NCI-H2196 treated with DMSO at 0.1 percent for 48 hours (cell line): ENCODE results near the gene APOM.

Experiments used
- DNase-seq: peaks from one replicate; lab custom pipeline; 2025; ENCODE audit not compliant: unreplicated experiment; lab: John Stamatoyannopoulos, UW

The APOM gene

DNA sequence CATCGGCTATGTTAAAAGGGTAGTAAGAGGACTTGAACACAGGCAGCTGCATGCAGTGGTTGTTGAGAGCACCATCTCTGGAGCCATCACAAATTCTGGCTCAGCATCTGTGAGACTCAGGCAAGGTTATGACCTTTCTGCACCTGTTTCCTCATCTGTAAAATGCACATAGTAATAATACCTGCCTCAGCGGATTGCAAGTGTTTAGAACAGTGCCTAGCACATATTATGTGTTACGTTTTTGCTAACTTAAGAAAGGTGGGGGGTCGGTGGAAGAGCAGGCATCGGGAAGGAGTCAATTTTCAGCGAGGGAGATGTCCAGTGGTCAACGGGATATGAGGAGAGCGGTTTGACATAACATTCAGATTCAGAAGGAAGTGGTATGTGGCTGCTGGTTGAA is 22.3 kb downstream of the APOM start:
- no peak for DNase-seq

DNA sequence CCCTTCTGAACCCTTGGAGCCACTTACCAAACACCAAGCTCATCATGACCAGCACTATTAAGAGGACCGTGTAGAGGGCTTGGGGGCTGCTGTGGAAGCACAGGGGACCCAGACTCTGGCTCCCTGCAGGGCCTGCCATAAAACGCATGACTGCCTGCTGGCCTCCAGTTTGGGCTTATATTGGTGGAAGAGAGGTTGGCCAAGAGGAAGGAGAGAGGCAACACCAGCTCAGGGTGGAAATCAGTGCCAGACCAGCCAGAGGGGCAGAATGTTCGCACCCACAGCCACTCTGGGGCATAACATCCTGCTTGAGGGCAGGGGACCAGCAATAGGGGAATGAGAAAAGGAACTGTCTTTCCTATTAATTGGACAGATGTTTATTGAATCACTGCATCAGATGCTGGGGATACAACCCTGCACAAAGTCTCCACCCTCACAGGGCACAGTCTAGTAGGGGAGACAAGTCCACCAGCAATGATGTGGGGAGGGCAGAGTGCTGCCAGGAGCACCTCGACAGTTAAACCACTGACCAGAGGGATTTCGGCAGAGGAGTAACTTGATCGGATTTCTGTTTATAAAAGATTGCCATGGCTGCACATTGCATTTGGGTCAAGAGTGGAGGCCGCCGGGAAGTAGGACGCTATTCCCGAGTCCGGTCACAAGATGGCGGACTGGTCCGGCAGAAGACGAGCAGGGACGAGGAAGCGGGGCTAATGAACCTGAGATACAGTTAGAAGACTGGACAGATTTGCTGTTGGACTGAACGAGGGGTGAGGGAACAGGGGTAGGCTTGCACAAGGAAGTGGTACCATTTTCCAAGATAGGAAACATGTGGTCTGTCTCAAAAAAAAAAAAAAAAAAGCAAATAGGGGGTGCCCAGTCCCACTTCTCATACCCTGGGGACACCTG is 24.8 kb downstream of the APOM start, which contains the start of gene LY6G5C:
Gene LY6G5C, minus strand, starts transcription at position 842 of the 909 bp plus-strand sequence. Its CDS starts 694 bp downstream, at position 148.
- peak; percentile 91 for DNase-seq

DNA sequence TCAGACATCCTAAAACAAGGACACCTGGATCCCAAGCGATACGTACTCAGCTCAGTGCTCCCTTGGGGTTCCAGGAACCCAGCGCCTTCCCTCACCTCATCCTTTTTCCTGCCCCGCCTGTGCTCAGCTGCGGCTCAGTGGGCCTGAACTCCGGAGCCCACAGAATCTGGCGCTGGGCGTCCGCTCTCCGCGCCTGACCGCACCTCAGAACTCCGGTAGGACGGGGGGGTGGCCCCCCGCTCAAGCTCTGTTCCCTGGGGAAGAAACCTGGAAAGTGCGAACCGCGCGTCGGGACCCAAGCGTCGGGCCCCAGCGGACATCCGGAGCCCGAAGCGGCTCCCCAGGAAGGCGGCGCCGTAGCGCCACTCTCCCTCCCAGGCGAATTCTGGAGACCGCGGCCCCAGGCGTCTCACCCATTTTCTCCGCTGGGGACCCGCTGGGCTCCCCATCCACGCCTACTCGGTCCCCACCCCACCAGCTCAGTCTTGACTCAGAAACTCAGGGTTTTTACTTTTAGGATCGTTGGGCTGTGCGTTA is 25.5 kb downstream of the APOM start:
- no peak for DNase-seq

DNA sequence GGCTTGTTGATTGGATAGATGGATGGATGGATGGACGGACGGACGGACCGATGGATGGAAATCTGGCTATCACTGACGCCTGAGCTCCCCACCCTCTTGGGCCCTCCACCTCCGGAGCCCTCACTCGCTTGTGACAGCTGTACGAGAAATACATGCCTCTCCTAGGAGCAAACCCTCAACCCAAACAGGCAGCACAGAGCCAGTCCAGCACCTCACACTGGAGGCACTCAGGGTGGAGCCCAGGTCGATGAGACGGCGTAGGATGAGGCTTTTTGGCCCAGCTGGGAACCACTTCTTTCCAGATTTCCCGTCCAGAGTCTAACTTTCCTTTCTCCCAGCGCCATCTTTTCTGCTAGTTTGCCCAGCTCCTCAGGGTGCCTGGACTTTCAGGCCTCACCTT is 27.9 kb downstream of the APOM start:
- DNase-seq = no peak

DNA sequence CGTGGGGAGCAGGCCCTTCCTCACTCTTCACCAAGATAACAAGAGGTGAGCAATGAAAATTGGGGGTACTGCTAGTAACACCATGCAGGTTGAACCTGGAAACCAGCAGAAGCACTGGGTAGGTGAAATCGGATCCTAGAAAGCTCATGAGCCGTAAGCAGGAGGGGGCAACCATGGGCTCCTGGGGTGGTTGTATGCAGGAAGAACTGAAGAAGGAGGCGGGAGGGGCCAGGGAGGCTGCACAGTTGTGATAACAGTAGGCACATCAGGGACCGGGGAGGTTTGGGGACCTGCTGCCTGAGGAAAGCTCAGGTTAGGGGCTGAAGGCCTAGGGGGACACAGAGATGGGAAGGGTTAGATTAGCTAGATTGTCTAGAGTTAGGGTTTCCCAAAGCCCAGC is 30.8 kb downstream of the APOM start:
- no peak for DNase-seq

DNA sequence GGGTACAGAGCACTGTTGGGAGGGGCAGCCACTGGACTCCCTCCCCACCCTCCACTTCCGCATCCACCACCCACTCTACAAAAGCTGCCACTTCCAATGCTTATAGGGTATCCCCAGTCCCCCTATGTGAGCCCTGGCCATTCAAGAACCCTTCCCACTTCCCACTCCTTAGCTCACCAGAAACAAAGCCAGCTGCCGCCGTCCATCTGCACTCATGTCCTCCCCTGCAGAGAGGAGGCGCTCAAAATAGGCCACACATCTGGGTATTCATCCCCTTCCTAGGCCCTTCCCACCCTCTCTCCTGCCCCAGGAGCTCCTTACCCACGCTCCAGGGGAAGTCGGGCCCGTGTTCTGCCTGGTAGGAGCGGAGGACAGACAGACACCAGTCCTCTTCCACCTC is 31.6 kb downstream of the APOM start:
- no peak for DNase-seq

DNA sequence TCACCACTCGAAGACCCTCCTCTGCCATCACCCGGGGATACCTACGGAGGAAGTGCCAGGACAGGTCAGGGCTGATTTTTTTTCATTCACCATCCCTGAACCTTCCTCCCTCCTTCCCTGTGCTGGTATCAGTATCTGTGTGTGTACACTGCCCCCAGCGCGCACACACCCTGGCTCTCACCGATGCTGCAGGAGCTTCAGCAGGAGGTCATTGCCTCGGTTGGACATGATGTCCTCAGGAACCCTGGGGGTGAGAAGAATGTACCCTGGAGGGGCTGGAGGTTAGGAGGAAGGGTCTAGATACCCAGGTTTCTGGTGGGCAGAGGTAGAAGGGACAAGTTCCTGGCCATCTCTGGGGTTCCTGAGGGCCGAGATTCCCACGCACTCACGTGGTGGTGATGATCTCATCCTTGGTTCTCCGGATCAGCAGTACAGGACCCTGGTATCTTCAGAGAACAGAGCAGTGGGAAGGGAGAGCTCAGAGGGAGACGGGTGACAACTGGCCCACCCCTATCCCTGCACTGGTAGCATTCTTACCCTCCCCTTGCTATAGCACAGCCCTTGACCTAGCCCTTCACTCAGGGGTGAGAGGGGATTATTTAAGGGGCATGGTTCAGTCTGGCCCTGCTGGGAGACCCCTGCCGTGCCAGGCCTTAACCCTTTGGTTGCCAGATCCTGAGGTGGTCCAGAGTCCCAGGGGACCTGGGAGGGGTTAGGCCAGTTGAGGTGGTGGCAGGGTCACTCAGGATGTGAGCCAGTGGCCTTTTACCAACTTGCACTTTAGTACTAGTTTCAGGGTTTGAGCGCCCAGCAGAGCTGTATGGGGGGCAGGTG is 32.4 kb downstream of the APOM start:
- DNase-seq = no peak

DNA sequence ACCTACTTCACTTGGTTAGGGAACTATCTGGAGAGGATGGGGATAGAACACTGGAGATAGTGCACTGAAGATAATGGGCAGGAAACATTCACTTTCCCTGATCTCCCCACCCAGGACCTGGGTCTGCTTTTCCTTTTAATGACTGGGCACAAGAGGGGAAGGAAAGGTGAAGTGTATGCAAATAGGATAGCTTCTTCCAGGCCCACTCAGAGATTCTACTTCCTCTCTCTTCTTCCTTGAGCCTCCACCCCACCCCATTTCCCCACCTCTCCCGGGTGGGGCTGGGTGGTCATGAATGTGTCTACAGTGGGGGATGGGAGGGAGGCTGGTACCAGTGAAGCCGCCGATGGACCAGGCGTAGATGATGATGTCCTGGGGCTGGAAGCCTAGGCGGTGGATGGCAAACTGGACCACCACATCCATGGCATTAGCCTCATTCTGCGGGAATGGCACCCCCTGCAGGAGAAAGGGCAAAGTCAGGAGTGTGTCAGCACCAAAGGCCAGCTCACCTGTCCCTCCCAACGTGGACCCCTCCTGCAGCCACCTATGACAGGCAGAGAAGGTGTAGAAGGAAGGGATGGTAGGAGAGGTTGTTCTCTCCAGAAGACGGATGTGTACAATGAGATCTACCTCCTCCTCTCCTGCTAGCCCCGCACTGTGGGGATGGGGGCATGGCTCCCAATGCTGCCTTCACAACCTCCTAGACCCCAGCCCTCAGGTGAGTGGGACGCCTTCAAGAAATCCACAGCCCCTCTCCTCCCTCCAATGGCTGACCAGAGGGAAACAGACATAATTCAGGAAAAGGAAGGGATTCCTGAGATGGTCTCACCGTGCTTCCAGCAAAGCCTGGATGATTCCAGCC is 33.8 kb downstream of the APOM start:
- DNase-seq = no peak

DNA sequence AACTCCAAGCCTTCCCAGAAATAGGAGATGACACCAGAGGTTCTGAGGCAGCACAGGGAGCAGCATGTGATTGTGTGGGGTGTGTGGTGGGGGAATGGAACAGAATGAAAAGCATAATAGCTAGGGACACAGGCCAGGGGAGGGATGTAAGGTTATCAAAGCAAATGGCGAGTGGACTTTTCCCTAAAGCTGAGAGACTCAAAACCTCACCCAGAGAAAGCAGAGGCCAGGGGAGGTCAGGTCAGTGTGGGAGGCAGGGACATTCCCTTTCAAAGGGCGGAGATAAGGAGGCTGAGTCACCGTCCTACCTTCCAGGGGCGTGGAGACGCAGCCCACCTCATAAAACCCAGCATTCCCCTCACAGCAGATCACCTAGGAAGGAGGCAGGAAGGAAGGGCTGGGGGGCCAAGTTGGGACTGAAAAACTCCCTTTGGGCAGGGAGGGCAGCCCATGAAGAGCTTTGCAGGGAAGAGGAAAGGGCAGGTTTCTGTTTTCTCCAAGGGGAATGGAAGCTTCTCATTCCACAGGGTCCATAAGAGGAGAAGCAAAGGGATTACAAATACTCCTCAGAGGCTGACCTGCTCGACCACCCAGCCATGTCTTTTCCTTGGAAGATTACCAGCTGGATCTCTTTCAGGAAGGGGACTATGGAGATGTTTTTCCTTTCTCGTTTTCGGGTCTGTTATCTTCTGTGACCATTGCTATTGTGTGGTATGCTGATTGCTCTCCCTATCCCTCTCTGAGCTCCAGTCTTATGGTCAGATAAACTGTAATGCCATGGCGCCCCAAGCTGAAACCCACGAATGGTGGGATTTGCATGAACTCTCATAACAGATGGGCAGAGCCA is 34.8 kb downstream of the APOM start:
- DNase-seq = no peak

DNA sequence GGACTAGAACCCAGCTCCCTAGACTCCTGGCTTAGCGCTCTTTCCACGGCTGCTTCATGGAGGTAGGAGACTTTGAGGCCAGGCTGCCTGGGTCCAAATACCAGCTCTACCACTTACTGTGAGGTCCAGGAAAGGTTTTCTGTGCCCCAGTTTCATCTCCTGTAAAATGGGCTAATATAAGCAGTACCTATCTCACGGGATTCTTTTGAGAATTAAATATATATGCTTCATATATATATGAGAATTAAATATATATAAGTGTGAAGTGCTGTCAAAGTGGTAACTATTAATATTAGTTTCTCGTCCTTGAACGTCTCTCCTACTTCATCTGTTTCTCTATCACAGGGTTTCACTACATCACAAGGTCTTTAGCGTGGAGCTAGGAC is 35.4 kb downstream of the APOM start:
- no peak for DNase-seq

DNA sequence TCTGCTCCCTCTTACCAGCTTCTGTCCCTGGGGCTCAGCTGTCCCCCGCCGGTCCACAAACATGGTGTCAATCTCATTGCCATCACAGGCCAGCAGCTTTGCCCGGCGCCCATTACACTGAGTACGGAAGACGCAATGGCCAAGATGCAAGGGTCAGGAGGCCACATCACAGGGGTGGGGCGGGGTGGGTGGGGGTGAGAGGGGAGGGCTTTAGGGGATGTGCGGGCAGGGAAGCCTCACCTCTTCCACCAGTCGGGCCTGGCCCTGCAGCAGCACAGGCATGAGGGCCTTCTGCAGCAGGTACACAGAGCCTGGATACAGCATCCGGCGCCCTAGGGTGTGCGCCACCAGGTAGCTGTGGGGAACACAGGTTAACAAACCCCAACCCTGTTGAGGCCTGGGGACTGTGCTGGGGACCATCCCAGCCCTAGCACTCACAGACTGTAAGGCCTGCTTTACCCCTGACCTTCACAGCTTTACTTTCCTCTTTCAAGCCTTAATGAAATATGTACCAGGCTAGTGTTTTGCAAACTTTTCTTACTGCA is 35.9 kb downstream of the APOM start:
- no peak for DNase-seq

DNA sequence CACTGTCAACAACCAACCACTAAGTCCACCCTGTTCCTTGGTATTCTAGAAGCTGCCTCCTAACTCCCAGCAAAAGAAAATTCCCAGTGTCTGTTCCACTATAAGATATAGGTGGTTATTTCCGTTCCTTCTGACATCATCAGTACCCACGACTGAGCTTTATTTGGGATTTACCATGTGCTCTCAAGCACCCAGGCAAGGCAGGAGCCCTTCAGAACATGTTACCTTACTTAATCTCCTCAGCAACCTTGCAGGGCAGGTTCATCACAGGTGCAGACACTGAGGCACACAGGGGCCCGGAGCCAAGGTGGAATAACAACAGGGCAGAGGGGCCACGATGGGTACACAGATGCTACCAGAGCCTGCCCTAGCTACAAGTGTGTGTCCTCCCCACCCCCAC is 36.7 kb downstream of the APOM start:
- DNase-seq = no peak

DNA sequence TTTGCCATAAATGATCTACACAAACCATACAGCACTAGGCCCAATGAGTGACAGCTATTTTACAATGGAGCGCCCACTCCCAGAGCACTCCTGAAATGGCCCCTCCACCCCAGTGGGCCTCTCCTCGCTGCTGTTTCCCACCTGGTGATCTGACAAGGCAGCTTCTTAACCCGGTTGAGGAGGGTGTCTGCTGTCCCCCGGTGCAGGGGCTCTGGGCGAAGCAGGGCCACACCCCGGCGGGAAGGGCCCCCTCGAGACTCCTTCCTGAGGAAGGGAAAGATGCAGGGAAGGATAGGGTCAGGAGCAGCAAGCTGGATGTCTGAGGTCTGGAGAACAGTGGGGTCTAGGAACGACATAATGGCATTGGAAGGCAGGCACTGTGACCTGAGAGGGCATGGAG is 37.2 kb downstream of the APOM start:
- DNase-seq = no peak

DNA sequence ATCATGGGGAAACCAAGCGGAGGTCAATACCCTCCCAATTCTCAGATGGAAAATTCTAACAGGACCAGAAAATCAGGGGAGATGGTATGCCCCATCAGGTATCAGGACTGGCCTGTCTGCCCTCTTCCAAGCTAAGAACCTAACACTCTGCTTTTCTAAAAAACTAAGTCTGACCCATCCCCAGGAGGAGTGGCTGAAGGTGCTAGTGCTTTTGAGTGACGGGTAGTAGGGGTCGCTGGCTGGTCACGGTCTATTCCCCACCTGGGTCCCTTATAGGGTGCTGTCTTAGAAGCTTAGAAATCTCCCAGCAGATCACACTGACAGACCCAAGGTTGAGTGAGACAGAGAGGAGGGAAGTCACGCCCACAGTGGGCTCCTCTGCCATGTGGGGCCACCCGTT is 37.8 kb downstream of the APOM start:
- no peak for DNase-seq

DNA sequence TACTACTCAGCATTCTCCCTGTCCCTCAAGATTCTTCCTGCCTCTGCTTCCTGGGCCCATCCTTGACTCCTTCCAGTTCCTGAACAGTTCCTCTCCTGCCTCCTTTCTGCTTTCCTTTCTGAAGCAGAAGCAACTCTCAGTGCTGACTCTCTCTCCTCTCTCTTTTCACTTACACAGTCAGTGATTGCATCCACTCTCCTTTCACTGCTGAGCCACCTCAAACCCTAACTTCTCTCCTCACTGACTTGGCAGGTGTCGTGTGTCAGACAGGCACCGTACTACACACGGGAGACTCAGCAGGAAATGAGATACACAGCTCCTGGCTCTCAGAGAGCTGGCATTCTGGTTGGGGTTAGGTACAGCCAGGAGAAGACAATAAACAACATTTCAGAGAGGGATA is 41.9 kb downstream of the APOM start:
- no peak for DNase-seq

DNA sequence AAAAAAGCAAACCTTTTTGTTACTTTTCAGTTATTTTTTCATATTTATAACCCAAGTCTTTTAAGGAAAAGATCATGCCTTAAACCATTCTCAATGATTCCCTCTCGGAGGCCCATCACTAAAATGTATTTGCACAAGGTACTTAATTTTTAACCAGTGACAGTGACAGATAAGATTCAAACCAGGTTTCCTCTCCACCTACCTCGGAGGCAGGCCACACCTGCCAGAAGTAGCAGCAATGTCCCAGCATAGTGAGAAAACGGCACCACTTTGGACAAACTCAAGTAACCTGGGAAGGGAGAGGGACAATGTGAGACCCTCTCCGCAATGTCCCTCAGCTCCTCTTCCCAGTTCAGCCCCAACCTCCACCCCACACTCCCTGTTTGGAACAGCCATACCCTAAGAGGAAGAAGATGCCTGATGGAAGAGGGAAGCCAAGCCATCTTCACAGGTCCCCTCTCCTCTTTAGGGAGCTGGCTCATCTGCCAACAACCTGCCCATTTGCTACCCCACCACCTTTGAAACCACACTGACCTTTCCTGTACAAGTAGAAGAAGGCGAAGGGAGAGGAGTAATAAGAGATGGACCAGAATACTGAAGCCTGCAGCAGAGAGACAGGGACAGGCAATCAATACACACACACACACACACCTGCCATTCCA is 45.2 kb downstream of the APOM start:
- no peak for DNase-seq

DNA sequence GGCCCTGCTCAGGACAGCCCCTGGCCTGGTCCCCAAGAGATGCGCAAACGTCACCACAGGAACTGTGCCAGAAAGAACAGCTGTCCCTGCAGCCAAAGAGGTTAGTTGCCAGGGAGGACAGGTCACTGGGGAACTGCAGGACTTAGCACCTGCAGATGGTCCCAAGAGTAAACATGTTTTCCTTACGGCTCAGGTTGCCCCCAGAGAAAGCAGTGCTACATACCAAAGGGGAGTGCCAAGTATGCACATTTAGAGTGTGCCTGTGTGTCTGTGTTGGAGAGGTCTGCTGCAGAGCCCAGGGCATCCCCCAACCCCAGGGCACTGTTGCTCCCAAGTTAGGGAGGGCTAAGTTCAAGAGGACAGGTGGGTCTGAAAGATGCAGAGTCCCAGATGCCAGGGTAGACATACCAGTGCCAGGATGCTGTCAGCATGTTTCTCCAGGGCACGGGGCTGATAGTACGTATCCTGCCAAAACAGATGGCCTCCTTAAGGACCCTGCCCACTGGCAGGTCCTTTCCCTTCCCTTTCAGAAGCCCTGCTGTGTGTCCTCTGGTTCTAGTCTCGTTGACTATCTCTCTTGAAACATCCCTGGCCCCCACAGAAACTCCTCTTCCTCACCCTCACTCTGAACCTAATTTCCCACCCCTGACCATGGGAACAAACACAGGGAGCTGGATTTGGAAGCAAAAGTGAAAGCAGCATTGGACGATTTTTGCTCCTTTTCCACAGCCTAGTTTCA is 46.1 kb downstream of the APOM start:
- DNase-seq = peak; percentile 37

DNA sequence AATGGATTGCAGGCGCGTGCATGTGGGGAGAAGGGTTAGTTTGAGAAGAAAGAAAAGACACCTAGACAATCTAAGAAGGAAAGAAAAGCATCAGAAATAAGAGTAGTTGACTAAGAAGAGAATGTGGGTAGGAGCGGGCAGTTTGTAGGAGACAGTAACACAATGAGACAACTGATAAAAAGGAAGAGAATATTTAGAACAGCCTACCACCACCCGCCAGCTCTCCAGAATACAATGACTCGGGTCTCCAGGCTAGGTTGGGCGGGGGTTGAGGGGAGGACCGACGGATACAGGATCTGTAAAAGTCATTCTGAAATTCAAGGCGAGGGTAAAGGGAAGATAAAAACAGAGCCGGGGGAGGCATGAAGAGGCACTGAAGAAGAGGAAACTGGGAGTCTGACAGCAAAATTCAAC is 46.7 kb downstream of the APOM start:
- DNase-seq = no peak
